GM12892 (cell line): Measurements from ENCODE around the gene KCNA5.

Source experiments
- POLR2A ChIP-seq: IDR thresholded peaks from 2 replicates; pipeline ENCODE4 v1.6.1; 2011; ENCODE audit warnings: low read depth, low read length, control low read depth
- POLR2AphosphoS5 ChIP-seq: IDR thresholded peaks from 2 replicates; pipeline ENCODE4 v1.6.1; 2011; ENCODE audit warnings: low read depth, low read length, control low read depth
- TAF1 ChIP-seq: IDR thresholded peaks from 2 replicates; pipeline ENCODE4 v1.6.1; 2011; ENCODE audit warnings: low read depth, mild to moderate bottlenecking, control low read depth, low read length, borderline replicate concordance

- no peak for TF ChIP-seq TAF1
- TF ChIP-seq POLR2AphosphoS5 = no peak
- no peak for TF ChIP-seq POLR2A
Observed at GRCh38 chr12:5023842-5024241, 19.8 kb upstream of the KCNA5 start.
